ENCODE data around the gene VWA8. TPM values are rescaled to one million over a fixed set of nuclear protein-coding genes. Genes with fewer than 3 reads are reported as not detected.

The VWA8 gene
- total and polyA plus RNA-seq, 2 of the 13 experiments (the other 11 are each of a cell fraction or from before 2014, with no cell fraction given): 9.1 to 17.3 TPM

DNA sequence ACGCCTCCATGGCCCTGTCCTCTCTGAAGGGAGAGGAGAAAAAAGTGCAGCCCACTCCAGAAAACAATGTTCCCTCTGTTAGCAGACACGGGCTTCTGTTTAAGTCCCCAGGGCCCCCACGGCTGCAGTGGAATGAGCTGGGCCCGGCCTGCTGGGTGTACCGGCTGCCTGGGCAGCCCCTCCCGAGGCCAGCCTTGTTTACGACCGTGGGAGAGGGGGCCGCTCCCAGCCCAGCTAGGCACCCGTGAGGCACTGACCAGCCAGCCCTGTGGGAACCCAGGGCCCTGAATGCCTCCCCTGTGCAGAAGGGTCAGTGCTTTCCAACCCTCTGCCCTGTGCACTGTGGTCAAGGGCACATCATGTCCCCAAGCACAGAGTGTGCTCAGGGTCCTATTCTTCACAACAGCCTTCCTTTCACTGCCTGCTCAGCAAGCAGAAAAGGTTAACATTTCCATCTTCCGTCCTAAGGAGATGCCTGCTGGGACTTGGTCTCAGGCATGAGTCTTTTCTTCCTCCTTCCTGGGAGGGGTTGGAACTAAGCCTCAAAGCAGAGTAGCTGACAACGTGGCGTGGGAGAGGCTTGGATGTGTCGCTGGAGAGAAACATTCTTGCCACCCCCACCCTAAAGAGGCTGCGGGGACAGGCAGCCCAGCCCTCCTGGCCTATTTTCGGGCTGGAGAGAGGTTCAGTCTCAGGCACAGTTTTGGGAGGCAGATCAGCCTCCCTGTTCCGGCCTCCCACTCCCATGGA is 413.5 kb downstream of the VWA8 start (continued):
- TF ChIP-seq, protein P1, sequence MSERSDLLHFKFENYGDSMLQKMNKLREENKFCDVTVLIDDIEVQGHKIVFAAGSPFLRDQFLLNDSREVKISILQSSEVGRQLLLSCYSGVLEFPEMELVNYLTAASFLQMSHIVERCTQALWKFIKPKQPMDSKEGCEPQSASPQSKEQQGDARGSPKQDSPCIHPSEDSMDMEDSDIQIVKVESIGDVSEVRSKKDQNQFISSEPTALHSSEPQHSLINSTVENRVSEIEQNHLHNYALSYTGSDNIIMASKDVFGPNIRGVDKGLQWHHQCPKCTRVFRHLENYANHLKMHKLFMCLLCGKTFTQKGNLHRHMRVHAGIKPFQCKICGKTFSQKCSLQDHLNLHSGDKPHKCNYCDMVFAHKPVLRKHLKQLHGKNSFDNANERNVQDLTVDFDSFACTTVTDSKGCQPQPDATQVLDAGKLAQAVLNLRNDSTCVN (CRISPR knock-in tag; IDR thresholded peaks at IDR 0.05; ENCODE audit: borderline replicate concordance): no peak
- peak; percentile 64; the same call in 1 of the 2 replicates for TF ChIP-seq ZMYM4 (CRISPR knock-in tag; IDR thresholded peaks at IDR 0.05)
- no peak for TF ChIP-seq ZNF20 (CRISPR knock-in tag; IDR thresholded peaks at IDR 0.05)
- TF ChIP-seq ZNF772 (CRISPR knock-in tag; IDR thresholded peaks at IDR 0.05): no peak; the same call in 1 of the 2 replicates
- TF ChIP-seq ZNF136 (CRISPR knock-in tag; IDR thresholded peaks at IDR 0.05; ENCODE audit: low read depth): no peak
- TF ChIP-seq IKZF4 (CRISPR knock-in tag; IDR thresholded peaks at IDR 0.05; ENCODE audit: borderline replicate concordance, low read depth, not compliant biosample characterization): no peak
- TF ChIP-seq MBNL3 (CRISPR knock-in tag; conservative IDR thresholded peaks at IDR 0.05): no peak
- no peak for TF ChIP-seq RNF2 (conservative IDR thresholded peaks at IDR 0.05; ENCODE audit: low read depth)
- TF ChIP-seq KDM2A (CRISPR knock-in tag; IDR thresholded peaks at IDR 0.05; ENCODE audit: borderline replicate concordance, low read depth): 0 out of 2 replicates have a peak, but pooled peaks have one; percentile 16
- TF ChIP-seq ZNF292 (CRISPR knock-in tag; IDR thresholded peaks at IDR 0.05; ENCODE audit: borderline replicate concordance, low read depth): no peak
- 0 out of 2 replicates have a peak, but pooled peaks have one; percentile 46 for TF ChIP-seq ZNF331 (CRISPR knock-in tag; IDR thresholded peaks at IDR 0.05)
- TF ChIP-seq, protein P2, sequence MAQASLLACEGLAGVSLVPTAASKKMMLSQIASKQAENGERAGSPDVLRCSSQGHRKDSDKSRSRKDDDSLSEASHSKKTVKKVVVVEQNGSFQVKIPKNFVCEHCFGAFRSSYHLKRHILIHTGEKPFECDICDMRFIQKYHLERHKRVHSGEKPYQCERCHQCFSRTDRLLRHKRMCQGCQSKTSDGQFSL (CRISPR knock-in tag; IDR thresholded peaks at IDR 0.05): no peak
- TF ChIP-seq TAF15 (IDR thresholded peaks at IDR 0.05; ENCODE audit: low read depth, low read length, poor library complexity, severe bottlenecking): no peak
- TF ChIP-seq, protein P3, sequence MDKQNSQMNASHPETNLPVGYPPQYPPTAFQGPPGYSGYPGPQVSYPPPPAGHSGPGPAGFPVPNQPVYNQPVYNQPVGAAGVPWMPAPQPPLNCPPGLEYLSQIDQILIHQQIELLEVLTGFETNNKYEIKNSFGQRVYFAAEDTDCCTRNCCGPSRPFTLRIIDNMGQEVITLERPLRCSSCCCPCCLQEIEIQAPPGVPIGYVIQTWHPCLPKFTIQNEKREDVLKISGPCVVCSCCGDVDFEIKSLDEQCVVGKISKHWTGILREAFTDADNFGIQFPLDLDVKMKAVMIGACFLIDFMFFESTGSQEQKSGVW (CRISPR knock-in tag; IDR thresholded peaks at IDR 0.05; ENCODE audit: borderline replicate concordance): no peak
- TF ChIP-seq, protein P4, sequence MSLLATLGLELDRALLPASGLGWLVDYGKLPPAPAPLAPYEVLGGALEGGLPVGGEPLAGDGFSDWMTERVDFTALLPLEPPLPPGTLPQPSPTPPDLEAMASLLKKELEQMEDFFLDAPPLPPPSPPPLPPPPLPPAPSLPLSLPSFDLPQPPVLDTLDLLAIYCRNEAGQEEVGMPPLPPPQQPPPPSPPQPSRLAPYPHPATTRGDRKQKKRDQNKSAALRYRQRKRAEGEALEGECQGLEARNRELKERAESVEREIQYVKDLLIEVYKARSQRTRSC (CRISPR knock-in tag; IDR thresholded peaks at IDR 0.05; ENCODE audit: low read depth): no peak
- TF ChIP-seq, protein P5, sequence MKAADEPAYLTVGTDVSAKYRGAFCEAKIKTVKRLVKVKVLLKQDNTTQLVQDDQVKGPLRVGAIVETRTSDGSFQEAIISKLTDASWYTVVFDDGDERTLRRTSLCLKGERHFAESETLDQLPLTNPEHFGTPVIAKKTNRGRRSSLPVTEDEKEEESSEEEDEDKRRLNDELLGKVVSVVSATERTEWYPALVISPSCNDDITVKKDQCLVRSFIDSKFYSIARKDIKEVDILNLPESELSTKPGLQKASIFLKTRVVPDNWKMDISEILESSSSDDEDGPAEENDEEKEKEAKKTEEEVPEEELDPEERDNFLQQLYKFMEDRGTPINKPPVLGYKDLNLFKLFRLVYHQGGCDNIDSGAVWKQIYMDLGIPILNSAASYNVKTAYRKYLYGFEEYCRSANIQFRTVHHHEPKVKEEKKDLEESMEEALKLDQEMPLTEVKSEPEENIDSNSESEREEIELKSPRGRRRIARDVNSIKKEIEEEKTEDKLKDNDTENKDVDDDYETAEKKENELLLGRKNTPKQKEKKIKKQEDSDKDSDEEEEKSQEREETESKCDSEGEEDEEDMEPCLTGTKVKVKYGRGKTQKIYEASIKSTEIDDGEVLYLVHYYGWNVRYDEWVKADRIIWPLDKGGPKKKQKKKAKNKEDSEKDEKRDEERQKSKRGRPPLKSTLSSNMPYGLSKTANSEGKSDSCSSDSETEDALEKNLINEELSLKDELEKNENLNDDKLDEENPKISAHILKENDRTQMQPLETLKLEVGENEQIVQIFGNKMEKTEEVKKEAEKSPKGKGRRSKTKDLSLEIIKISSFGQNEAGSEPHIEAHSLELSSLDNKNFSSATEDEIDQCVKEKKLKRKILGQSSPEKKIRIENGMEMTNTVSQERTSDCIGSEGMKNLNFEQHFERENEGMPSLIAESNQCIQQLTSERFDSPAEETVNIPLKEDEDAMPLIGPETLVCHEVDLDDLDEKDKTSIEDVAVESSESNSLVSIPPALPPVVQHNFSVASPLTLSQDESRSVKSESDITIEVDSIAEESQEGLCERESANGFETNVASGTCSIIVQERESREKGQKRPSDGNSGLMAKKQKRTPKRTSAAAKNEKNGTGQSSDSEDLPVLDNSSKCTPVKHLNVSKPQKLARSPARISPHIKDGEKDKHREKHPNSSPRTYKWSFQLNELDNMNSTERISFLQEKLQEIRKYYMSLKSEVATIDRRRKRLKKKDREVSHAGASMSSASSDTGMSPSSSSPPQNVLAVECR (CRISPR knock-in tag; IDR thresholded peaks at IDR 0.05; ENCODE audit: borderline replicate concordance): 0 out of 2 replicates have a peak, but pooled peaks have one; percentile 28
- TF ChIP-seq, protein P6, sequence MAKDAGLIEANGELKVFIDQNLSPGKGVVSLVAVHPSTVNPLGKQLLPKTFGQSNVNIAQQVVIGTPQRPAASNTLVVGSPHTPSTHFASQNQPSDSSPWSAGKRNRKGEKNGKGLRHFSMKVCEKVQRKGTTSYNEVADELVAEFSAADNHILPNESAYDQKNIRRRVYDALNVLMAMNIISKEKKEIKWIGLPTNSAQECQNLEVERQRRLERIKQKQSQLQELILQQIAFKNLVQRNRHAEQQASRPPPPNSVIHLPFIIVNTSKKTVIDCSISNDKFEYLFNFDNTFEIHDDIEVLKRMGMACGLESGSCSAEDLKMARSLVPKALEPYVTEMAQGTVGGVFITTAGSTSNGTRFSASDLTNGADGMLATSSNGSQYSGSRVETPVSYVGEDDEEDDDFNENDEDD (CRISPR knock-in tag; IDR thresholded peaks at IDR 0.05; ENCODE audit: borderline replicate concordance): no peak
- peak; percentile 90 for TF ChIP-seq FOXO1 (CRISPR knock-in tag; IDR thresholded peaks at IDR 0.05)
